SK-N-SH (cell line): ENCODE data around the gene PTK6. TPM values are rescaled to one million over a fixed set of nuclear protein-coding genes. Genes with fewer than 3 reads are reported as not detected.

Source experiments
- CTCF ChIA-PET: fragments of 300-600, 350-600 bp; formaldehyde crosslinking; extraction: SDS; loops from one replicate; lab custom pipeline; 2021; lab: Yijun Ruan, JAX
- POLR2A ChIA-PET: fragments of 350-600 bp; sonication (Branson Sonifier 250); formaldehyde crosslinking; extraction: SDS; loops from one replicate; lab custom pipeline; 2020; ENCODE audit warnings: antibody characterized with exemption, inconsistent platforms; lab: Yijun Ruan, JAX
- DNase-seq: peaks from one replicate; pipeline ENCODE4 v3.0.0; 2012
- H2AFZ ChIP-seq: fragments of 200-600 bp; sonication (generic); 2 replicates; pipeline ENCODE4 v1.8.1; 2016; ENCODE audit warnings: antibody characterized with exemption, mild to moderate bottlenecking, low read depth
- H3F3A ChIP-seq: fragments of 200-600 bp; sonication (generic); replicated peaks from 2 replicates; pipeline ENCODE3; 2016; ENCODE audit warnings: antibody characterized with exemption, mild to moderate bottlenecking; ENCODE audit not compliant: insufficient read depth
- H3K27ac ChIP-seq, 2 experiments: fragments of 200-500 bp in 1 of 2; fragments of 200-600 bp in 1 of 2; sonication (Bioruptor generic) in 1 of 2; sonication (generic), shearing (Covaris generic) in 1 of 2; 2 replicates each; pipeline versions ENCODE4 v1.5.1 to v1.6.1; 2014 to 2016; ENCODE audit warnings: low read depth in 2 of 2, inconsistent platforms in 1 of 2, low read length in 1 of 2, mild to moderate bottlenecking in 1 of 2, mixed read lengths in 1 of 2
- H3K27me3 ChIP-seq: fragments of 200-600 bp; sonication (generic), shearing (Covaris generic); 2 replicates; pipeline ENCODE4 v1.6.1; 2016; ENCODE audit warnings: mixed run types; ENCODE audit not compliant: insufficient read depth
- H3K36me3 ChIP-seq, 2 experiments: fragments of 200-500 bp in 1 of 2; fragments of 200-600 bp in 1 of 2; sonication (Bioruptor generic) in 1 of 2; sonication (generic) in 1 of 2; replicated peaks in 1 of 2; 2 replicates each; pipeline versions ENCODE3 to v1.5.1; 2014 to 2016; ENCODE audit warnings: low read length in 1 of 2, mild to moderate bottlenecking in 1 of 2; ENCODE audit not compliant: insufficient read depth in 2 of 2, control insufficient read depth in 1 of 2
- H3K4me1 ChIP-seq, 2 experiments: fragments of 200-500 bp in 1 of 2; fragments of 200-600 bp in 1 of 2; sonication (Bioruptor generic) in 1 of 2; sonication (generic), shearing (Covaris generic) in 1 of 2; 2 replicates each; pipeline versions ENCODE4 v1.5.1 to v1.6.1; 2014 to 2016; ENCODE audit warnings: low read depth in 1 of 2, low read length in 1 of 2, mixed run types in 1 of 2; ENCODE audit not compliant: insufficient read depth in 2 of 2, control insufficient read depth in 1 of 2
- H3K4me2 ChIP-seq: fragments of 200-600 bp; sonication (generic), shearing (Covaris generic); 2 replicates; pipeline ENCODE4 v1.6.1; 2017; ENCODE audit warnings: mixed run types
- H3K4me3 ChIP-seq, 2 experiments: fragments of 200-500 bp in 1 of 2; fragments of 200-600 bp in 1 of 2; sonication (Bioruptor generic) in 1 of 2; sonication (generic), shearing (Covaris generic) in 1 of 2; 2 replicates each; pipeline versions ENCODE4 v1.5.1 to v1.8.1; 2014 to 2016; ENCODE audit warnings: low read depth in 2 of 2, inconsistent platforms in 1 of 2, low read length in 1 of 2, mild to moderate bottlenecking in 1 of 2, mixed read lengths in 1 of 2, moderate library complexity in 1 of 2
- H3K79me2 ChIP-seq: fragments of 200-600 bp; sonication (generic); 2 replicates; pipeline ENCODE4 v1.8.1; 2017; ENCODE audit warnings: mild to moderate bottlenecking; ENCODE audit not compliant: insufficient read depth
- H3K9ac ChIP-seq: fragments of 200-600 bp; sonication (generic); 2 replicates; pipeline ENCODE4 v1.6.1; 2017; ENCODE audit warnings: mixed run types
- H3K9me2 ChIP-seq: fragments of 200-600 bp; sonication (generic); 2 replicates; pipeline ENCODE4 v1.6.1; 2017; ENCODE audit warnings: mixed run types
- H3K9me3 ChIP-seq: fragments of 200-600 bp; sonication (generic); 2 replicates; pipeline ENCODE4 v1.6.1; 2017; ENCODE audit warnings: mixed run types, mild to moderate bottlenecking, moderate library complexity
- H4K20me1 ChIP-seq: fragments of 200-600 bp; sonication (generic); 2 replicates; pipeline ENCODE4 v1.6.1; 2017; ENCODE audit warnings: mild to moderate bottlenecking, mixed run types; ENCODE audit not compliant: insufficient read depth
- CHD2 ChIP-seq: fragments of 150-350 bp; IDR thresholded peaks from 2 replicates; pipeline ENCODE4 v1.6.1; 2018; ENCODE audit warnings: low read length; ENCODE audit not compliant: partially characterized antibody
- ELF1 ChIP-seq: IDR thresholded peaks from 2 replicates; pipeline ENCODE4 v1.4.0; 2012
- FOXJ3 ChIP-seq: sonication (generic); formaldehyde crosslinking; IDR thresholded peaks from 2 replicates; pipeline ENCODE4 v1.5.1; 2020; ENCODE audit warnings: mild to moderate bottlenecking, missing genetic modification reagents
- FOXM1 ChIP-seq: IDR thresholded peaks from 2 replicates; pipeline ENCODE4 v1.4.0; 2012; ENCODE audit warnings: low read depth, mild to moderate bottlenecking
- GABPA ChIP-seq: IDR thresholded peaks from 2 replicates; pipeline ENCODE4 v1.4.0; 2012; ENCODE audit warnings: low read depth, mild to moderate bottlenecking
- JUND ChIP-seq: IDR thresholded peaks from 2 replicates; pipeline ENCODE4 v1.4.0; 2012
- MEF2A ChIP-seq: IDR thresholded peaks from 2 replicates; pipeline ENCODE4 v1.4.0; 2012; ENCODE audit warnings: low read depth, borderline replicate concordance
- MXI1 ChIP-seq: IDR thresholded peaks from 2 replicates; pipeline ENCODE4 v1.6.1; 2012; ENCODE audit warnings: mild to moderate bottlenecking, low read depth, low read length, improper control_type of control experiment
- POLR2AphosphoS5 ChIP-seq: IDR thresholded peaks from 2 replicates; pipeline ENCODE4 v1.6.1; 2012; ENCODE audit warnings: low read depth, low read length
- RAD21 ChIP-seq: IDR thresholded peaks from 2 replicates; pipeline ENCODE4 v1.6.1; 2012; ENCODE audit warnings: mild to moderate bottlenecking, low read length
- RCOR1 ChIP-seq: fragments of 150-350 bp; IDR thresholded peaks from 2 replicates; pipeline ENCODE4 v1.6.1; 2017; ENCODE audit warnings: antibody characterized with exemption, low read length
- RFX5 ChIP-seq: IDR thresholded peaks from 2 replicates; pipeline ENCODE4 v1.6.1; 2012; ENCODE audit warnings: mild to moderate bottlenecking, improper control_type of control experiment, low read length
- RXRA ChIP-seq: IDR thresholded peaks from 2 replicates; pipeline ENCODE4 v1.4.0; 2012; ENCODE audit warnings: low read depth, mild to moderate bottlenecking, borderline replicate concordance
- TCF12 ChIP-seq: IDR thresholded peaks from 2 replicates; pipeline ENCODE4 v1.4.0; 2012
- TEAD4 ChIP-seq: IDR thresholded peaks from 2 replicates; pipeline ENCODE4 v1.4.0; 2012; ENCODE audit warnings: mild to moderate bottlenecking, borderline replicate concordance; ENCODE audit not compliant: insufficient read depth
- whole genome bisulfite sequencing: methylation state at CpG from one replicate; pipeline ENCODE4 v1.1.6; 2017; ENCODE audit warnings: low lambda C conversion rate; 5-methylcytosine and 5-hydroxymethylcytosine counted together
- polyA plus RNA-seq, 3 experiments: library from polyadenylated mRNA; depleted of rRNA; stranded (reverse); fragments of >200 nt; gene quantifications; 2 replicates each; pipeline ENCODE4 v1.2.3, GENCODE V29; 2012
- TF ChIP-seq, protein P1 (sequence below): IDR thresholded peaks from 2 replicates; pipeline ENCODE4 v1.4.0; 2012; ENCODE audit warnings: low read depth
- TF ChIP-seq, protein P2 (sequence below): IDR thresholded peaks from 2 replicates; pipeline ENCODE4 v1.4.0; 2012; ENCODE audit warnings: low read depth, borderline replicate concordance
- TF ChIP-seq, protein P3 (sequence below): IDR thresholded peaks from 2 replicates; pipeline ENCODE4 v1.4.0; 2012; ENCODE audit warnings: low read depth, borderline replicate concordance
- TF ChIP-seq, protein P4 (sequence below): fragments of 200-600 bp; sonication (generic); IDR thresholded peaks from 2 replicates; pipeline ENCODE4 v1.6.1; 2017; ENCODE audit warnings: antibody characterized with exemption, mild to moderate bottlenecking, moderate library complexity
- TF ChIP-seq, protein P5 (sequence below): fragments of 150-350 bp; IDR thresholded peaks from 2 replicates; pipeline ENCODE4 v1.6.1; 2017; ENCODE audit warnings: antibody characterized with exemption, low read length, low read depth, borderline replicate concordance

Gene PTK6
- polyA plus RNA-seq, 1 of the 3 experiments (the other 2 are of a cell fraction), result 0.07 TPM

DNA sequence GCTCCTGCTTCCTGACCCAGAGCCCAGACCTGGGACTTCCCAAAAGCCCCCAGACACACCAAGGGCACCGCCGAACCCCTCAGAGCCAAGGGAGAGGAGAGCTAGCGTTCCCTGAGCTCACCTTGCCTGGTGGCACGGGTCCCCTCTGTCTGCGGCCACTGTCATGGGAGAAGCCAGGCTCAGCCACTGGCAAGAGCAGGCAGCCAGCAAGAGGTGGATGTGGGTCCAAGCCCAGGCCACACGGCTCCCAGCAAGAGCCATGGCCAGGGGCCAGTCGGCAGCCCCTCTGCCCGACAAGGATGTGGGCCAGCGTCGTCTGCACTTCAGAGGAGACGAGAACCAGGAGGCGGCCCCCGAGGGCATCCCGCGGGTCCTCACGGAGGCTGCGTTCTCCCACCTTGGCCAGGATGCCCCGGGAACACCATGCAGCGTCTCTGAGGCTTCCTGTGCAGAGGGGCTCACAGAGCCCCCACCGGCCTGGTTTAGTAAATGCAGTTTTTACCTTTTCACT is 18.8 kb downstream of the PTK6 start:
- CTCF ChIA-PET, result interaction anchor here (1.0 to 8.7 kb wide), 5 partner anchors 14 to 84 kb away, joined by 3 to 82 read pairs (median 3); partner anchors contain the start of gene PTK6
- TF ChIP-seq RAD21, result peak; percentile 24; the same call in 1 of the 2 replicates
- TF ChIP-seq, protein P1, sequence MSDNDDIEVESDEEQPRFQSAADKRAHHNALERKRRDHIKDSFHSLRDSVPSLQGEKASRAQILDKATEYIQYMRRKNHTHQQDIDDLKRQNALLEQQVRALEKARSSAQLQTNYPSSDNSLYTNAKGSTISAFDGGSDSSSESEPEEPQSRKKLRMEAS, result no peak
- no peak for TF ChIP-seq POLR2AphosphoS5
- no peaks in the 10 kb centered on the region for H3K27me3 ChIP-seq

DNA sequence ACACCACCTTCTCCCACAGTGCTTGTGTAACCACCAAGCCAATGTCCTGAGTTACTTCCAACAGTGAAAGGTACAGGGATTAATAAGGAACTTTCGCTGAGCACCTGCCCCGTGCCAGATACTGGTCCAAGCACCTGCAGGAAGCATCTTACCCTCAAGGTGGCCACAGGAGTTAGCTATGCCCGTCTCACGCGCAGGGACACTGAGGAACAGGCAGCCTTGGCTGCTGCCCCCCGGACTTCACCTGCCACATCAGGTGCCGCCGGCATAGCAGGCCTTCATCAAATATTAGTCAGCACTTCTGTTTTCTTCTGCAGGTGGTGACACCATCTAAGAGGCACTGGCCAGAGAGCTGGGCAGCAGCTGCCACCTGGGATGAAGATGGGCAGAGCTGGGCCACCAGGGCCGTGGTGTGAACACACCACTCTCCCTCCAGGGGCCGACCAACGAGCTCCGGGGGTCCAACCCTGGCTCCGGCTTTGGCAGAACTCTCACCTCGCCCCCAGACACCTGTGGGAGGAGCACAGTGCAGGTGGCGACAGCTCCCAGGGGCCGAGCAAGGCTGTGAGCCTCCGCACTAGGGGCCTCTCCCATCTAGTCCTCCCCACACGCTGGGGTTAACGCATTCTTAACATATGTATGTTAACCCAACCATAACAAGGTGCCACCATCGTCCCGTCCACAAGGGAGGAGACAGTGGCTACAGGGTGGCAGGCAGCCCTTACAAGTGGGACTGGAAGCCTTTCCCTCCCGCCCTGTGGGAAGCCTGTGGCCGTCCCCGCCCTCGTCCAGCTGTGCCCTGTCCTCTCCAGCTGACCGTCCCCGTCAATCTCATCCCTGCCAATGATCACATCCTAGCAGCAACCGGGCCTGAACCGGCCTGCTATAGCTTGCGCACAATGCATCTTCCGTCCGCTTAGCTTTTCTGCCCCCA is 19.5 kb downstream of the PTK6 start:
- no peaks in the 10 kb centered on the region for H3K9me2 ChIP-seq
- no peak overlapping the region for H3K27ac ChIP-seq
- no peak overlapping the region for H3K4me3 ChIP-seq
- peaks cover 15% of the 10 kb centered on the region for H4K20me1 ChIP-seq
- H3K4me1 ChIP-seq, result peaks cover 4 to 25% of the 10 kb centered on the region in 2 experiments; a peak in 3 of 4 replicates
- H3F3A ChIP-seq, result no peaks in the 10 kb centered on the region
- no peaks in the 10 kb centered on the region for H3K9me3 ChIP-seq
- no peak for DNase-seq
- CTCF ChIA-PET, result interaction anchor here (1.0 to 8.7 kb wide), 5 partner anchors 13 to 83 kb away, joined by 3 to 82 read pairs (median 3); partner anchors contain the start of gene PTK6
- WGBS, result 94% methylated on average over 20 of the region's 32 CpGs
- POLR2A ChIA-PET, result no interaction called here
- peaks cover 16% of the 10 kb centered on the region for H3K79me2 ChIP-seq
- peaks cover 7% of the 10 kb centered on the region in 2 experiments for H3K36me3 ChIP-seq
- H3K27me3 ChIP-seq, result no peaks in the 10 kb centered on the region
- no peak overlapping the region for H3K4me2 ChIP-seq
- H3K9ac ChIP-seq, result no peak overlapping the region
- H2AFZ ChIP-seq, result no peak overlapping the region
- TF ChIP-seq, protein P2, sequence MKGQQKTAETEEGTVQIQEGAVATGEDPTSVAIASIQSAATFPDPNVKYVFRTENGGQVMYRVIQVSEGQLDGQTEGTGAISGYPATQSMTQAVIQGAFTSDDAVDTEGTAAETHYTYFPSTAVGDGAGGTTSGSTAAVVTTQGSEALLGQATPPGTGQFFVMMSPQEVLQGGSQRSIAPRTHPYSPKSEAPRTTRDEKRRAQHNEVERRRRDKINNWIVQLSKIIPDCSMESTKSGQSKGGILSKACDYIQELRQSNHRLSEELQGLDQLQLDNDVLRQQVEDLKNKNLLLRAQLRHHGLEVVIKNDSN, result no peak
- no peak for TF ChIP-seq RFX5
- TF ChIP-seq, protein P3, sequence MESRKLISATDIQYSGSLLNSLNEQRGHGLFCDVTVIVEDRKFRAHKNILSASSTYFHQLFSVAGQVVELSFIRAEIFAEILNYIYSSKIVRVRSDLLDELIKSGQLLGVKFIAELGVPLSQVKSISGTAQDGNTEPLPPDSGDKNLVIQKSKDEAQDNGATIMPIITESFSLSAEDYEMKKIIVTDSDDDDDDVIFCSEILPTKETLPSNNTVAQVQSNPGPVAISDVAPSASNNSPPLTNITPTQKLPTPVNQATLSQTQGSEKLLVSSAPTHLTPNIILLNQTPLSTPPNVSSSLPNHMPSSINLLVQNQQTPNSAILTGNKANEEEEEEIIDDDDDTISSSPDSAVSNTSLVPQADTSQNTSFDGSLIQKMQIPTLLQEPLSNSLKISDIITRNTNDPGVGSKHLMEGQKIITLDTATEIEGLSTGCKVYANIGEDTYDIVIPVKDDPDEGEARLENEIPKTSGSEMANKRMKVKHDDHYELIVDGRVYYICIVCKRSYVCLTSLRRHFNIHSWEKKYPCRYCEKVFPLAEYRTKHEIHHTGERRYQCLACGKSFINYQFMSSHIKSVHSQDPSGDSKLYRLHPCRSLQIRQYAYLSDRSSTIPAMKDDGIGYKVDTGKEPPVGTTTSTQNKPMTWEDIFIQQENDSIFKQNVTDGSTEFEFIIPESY, result no peak
- no peak for TF ChIP-seq FOXM1
- TF ChIP-seq, protein P4, sequence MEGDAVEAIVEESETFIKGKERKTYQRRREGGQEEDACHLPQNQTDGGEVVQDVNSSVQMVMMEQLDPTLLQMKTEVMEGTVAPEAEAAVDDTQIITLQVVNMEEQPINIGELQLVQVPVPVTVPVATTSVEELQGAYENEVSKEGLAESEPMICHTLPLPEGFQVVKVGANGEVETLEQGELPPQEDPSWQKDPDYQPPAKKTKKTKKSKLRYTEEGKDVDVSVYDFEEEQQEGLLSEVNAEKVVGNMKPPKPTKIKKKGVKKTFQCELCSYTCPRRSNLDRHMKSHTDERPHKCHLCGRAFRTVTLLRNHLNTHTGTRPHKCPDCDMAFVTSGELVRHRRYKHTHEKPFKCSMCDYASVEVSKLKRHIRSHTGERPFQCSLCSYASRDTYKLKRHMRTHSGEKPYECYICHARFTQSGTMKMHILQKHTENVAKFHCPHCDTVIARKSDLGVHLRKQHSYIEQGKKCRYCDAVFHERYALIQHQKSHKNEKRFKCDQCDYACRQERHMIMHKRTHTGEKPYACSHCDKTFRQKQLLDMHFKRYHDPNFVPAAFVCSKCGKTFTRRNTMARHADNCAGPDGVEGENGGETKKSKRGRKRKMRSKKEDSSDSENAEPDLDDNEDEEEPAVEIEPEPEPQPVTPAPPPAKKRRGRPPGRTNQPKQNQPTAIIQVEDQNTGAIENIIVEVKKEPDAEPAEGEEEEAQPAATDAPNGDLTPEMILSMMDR, result no peak
- TF ChIP-seq RCOR1, result no peak
- TF ChIP-seq, protein P5, sequence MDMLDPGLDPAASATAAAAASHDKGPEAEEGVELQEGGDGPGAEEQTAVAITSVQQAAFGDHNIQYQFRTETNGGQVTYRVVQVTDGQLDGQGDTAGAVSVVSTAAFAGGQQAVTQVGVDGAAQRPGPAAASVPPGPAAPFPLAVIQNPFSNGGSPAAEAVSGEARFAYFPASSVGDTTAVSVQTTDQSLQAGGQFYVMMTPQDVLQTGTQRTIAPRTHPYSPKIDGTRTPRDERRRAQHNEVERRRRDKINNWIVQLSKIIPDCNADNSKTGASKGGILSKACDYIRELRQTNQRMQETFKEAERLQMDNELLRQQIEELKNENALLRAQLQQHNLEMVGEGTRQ, result no peak
- no peak for TF ChIP-seq GABPA
- no peak for TF ChIP-seq CHD2
- TF ChIP-seq TCF12, result no peak
- no peak for TF ChIP-seq MXI1
- TF ChIP-seq MEF2A, result no peak
- TF ChIP-seq TEAD4, result no peak
- TF ChIP-seq ELF1, result no peak
- no peak for TF ChIP-seq RXRA
- TF ChIP-seq FOXJ3 (CRISPR knock-in tag), result no peak
- TF ChIP-seq JUND, result no peak

More for the DNA sequence above, 18.8 kb downstream of the PTK6 start:
- H3K36me3 ChIP-seq, result peaks cover 9 to 13% of the 10 kb centered on the region in 2 experiments
- no peak overlapping the region for H3K4me2 ChIP-seq
- DNase-seq, result peak; percentile 70
- no peak overlapping the region for H3K9ac ChIP-seq
- H3F3A ChIP-seq, result peaks cover 4% of the 10 kb centered on the region
- peaks cover 22% of the 10 kb centered on the region for H4K20me1 ChIP-seq
- H3K9me2 ChIP-seq, result no peaks in the 10 kb centered on the region
- peaks cover 21% of the 10 kb centered on the region for H3K79me2 ChIP-seq
- POLR2A ChIA-PET, result interaction anchor here (1.4 kb wide), 1 partner anchor 16 kb away, joined by 4 read pairs; no protein-coding TSS in a partner anchor
- 88% methylated on average over 9 of the region's 20 CpGs for WGBS
- H2AFZ ChIP-seq, result no peak overlapping the region
- H3K4me1 ChIP-seq, result peaks cover 4 to 26% of the 10 kb centered on the region in 2 experiments; a peak in 3 of 4 replicates
- no peaks in the 10 kb centered on the region for H3K9me3 ChIP-seq
- no peak overlapping the region for H3K4me3 ChIP-seq
- no peak overlapping the region for H3K27ac ChIP-seq
